ENCODE data around the gene MTHFD2.
"Not testable (repeated sequence)": the region's sequence is repeated elsewhere in the genome, so short reads cannot be mapped to it uniquely, and the experiment has no call there.

The MTHFD2 gene

GRCh38 chr2:74221091-74221490 lies 22.7 kb downstream of the MTHFD2 start:
- H3K4me1 ChIP-seq (ENCODE audit: control insufficient read depth, insufficient read depth, low read length) = no peaks in the 10 kb centered on the region
- H3K9ac ChIP-seq (ENCODE audit: low read depth, low read length) = no peak overlapping the region
- peaks cover 20% of the 10 kb centered on the region for H3K36me3 ChIP-seq (ENCODE audit: control insufficient read depth, insufficient read depth, low read length)
- H3K9me3 ChIP-seq (ENCODE audit: control insufficient read depth, insufficient read depth, low read length) = no peaks in the 10 kb centered on the region
- no peak overlapping the region for H3K4me3 ChIP-seq (ENCODE audit: low read depth, low read length)
- H3K27me3 ChIP-seq (ENCODE audit: control insufficient read depth, insufficient read depth, low read length) = no peaks in the 10 kb centered on the region

DNA sequence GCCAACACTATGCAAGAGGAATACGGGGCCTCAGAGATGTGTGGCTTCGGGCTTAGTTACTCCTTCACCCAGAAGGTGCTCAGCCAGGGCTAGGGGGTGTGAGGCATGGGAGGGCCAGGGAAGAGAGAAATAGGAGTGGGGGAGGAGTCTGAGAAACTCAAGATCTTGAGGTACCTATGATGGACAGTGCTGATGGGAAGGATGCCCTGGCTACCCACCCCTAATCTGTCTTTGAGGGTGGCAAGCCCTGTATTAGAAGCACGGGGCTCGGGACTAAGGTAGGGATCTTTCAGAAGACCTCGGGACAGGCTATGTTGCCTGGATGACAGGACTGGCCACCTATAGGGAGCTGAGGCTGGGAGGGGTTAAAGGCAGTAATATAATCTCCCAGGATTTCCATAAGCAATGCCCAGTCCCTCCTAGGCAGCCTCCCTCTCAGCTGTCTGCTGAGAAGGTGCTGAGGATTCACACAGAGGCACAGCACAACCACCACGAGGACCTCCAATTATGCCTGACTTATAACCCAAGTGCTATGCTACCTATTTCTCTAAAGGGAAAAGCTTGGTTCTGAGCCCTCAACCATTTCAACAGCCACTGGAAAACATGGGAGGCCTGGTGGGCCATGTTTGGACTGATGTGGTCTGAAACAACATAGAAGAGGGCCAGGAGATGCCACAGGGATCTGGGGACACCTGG lies 23.3 kb downstream of the MTHFD2 start:
- Histone ChIP-seq H3K9me3 (ENCODE audit: control insufficient read depth, insufficient read depth, low read length) (no peaks in the 10 kb centered on the region), H3K36me3 (ENCODE audit: control insufficient read depth, insufficient read depth, low read length) (peaks cover 17% of the 10 kb centered on the region), H3K27me3 (ENCODE audit: control insufficient read depth, insufficient read depth, low read length) (no peaks in the 10 kb centered on the region)

GRCh38 chr2:74222300-74222650 lies 23.9 kb downstream of the MTHFD2 start:
- no peaks in the 10 kb centered on the region for H3K9me3 ChIP-seq (ENCODE audit: control insufficient read depth, insufficient read depth, low read length)
- H3K4me1 ChIP-seq (ENCODE audit: control insufficient read depth, insufficient read depth, low read length) = no peaks in the 10 kb centered on the region
- no peaks in the 10 kb centered on the region for H3K27me3 ChIP-seq (ENCODE audit: control insufficient read depth, insufficient read depth, low read length)
- no peak overlapping the region for H3K9ac ChIP-seq (ENCODE audit: low read depth, low read length)
- H3K36me3 ChIP-seq (ENCODE audit: control insufficient read depth, insufficient read depth, low read length) = peaks cover 14% of the 10 kb centered on the region
- no peak overlapping the region for H3K4me3 ChIP-seq (ENCODE audit: low read depth, low read length)

More for the DNA sequence above, 23.3 kb downstream of the MTHFD2 start:
- H3K4me1 ChIP-seq (ENCODE audit: control insufficient read depth, insufficient read depth, low read length) = no peaks in the 10 kb centered on the region
- H3K4me3 ChIP-seq (ENCODE audit: low read depth, low read length) = no peak overlapping the region
- no peak overlapping the region for H3K9ac ChIP-seq (ENCODE audit: low read depth, low read length)

DNA sequence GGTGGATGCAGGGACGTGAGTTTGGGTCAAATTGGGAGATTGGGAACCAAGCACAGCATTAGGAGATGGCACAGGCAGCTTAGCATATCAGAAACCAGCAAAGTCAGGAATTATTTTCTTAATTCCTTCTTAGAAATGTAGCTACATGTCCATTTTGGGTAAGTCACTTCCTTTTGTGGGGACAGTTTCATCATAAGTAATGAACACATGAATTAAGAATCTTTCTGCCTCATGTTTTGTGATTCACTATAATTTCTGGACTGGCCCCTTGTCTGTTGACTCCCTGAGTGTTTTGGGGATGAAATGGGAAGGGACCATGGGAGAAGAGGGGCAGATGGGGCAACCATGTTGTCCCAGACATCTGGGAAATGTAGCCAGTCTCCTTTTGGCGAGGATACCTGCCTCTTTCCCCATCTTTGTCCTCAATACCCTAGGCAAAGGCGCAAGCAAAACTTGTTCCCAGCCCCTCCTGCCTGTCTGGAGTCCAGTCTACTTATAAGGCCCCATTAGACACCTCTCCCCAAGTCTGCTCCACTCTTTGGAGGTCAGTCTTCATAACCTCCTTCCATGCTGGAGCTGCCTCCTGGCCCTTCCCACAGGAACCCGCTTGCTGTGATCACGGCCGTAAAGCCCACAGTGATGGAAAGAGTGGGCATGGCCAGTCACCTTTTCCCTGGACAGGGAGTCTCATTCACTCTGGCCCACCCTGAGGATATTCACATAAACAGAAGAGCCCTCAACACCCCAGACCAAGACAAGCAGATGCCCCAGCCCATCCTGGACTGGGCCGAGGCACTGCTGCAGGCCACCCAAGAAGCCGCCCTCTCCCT lies 25.7 kb downstream of the MTHFD2 start:
- H3K27me3 ChIP-seq (ENCODE audit: control insufficient read depth, insufficient read depth, low read length) = no peaks in the 10 kb centered on the region
- H3K9ac ChIP-seq (ENCODE audit: low read depth, low read length) = no peak overlapping the region
- H3K9me3 ChIP-seq (ENCODE audit: control insufficient read depth, insufficient read depth, low read length) = no peaks in the 10 kb centered on the region
- H3K36me3 ChIP-seq (ENCODE audit: control insufficient read depth, insufficient read depth, low read length) = peaks cover 5% of the 10 kb centered on the region
- H3K4me1 ChIP-seq (ENCODE audit: control insufficient read depth, insufficient read depth, low read length) = no peaks in the 10 kb centered on the region
- H3K4me3 ChIP-seq (ENCODE audit: low read depth, low read length) = no peak overlapping the region

DNA sequence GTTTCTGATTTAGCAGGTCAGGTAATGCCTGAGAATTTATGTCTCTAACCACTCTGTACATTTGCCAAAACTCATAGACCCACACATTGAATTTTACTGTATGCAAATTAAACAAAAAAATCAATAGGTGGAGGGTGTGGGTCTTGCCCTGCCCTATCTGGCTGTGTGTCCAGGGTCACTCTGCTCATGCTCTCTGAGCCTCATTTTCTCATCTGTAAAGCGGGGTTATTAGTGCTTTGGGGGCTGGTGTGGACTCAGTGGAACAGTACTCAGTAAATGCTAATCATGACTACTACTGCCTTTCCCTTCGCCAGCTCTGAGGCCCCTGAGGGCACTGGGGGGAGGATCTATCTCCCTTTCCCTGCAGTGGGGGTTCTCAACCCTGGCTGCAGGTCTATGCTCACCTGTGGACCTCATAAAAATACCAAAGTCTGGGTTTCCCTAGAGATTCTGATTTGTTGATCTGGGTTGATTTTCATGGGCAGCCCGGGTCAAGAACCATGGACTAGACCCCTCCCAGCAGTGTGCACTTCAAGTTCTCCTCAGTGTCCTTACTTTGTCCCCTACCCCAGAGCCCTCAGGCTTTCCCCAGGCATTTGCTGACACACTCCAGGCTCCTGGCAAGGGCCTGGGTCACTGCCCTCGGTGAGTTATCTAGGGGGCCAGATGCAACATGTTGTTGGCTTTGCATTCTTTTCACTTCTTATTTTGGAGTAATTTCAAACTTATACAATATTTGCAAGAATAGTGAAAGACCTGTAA lies 27.5 kb downstream of the MTHFD2 start:
- no peaks in the 10 kb centered on the region for H3K4me1 ChIP-seq (ENCODE audit: control insufficient read depth, insufficient read depth, low read length)

DNA sequence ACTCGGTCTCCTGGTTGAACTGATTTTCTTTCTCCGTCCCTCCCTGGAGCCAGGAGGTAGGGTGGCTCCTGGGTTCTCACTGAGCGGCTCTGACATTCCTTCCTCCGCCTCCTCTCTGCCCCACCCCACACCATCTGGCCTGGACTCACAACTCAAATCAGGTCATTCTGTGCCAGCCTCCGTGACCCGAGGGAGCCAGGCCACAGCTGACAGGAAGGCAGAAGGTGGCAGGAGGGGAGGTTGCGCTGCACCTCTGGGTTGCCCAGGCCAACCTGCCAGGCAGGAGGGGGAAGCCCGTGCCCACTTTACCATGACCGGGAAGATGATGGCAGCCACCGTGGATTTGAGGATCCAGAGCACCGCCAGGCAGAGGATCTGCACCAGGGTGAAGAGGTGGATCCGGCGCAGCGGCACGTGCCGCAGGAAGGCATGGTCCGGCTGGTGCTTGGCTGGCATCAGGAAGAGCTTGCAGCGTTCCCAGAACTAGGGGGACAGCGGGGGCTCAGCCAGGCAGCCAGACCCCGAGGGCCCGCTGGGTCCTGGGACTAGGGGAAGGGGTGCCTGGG lies 28.3 kb downstream of the MTHFD2 start:
- H3K27me3 ChIP-seq (ENCODE audit: control insufficient read depth, insufficient read depth, low read length) = no peaks in the 10 kb centered on the region
- no peak overlapping the region for H3K4me3 ChIP-seq (ENCODE audit: low read depth, low read length)
- H3K36me3 ChIP-seq (ENCODE audit: control insufficient read depth, insufficient read depth, low read length) = no peaks in the 10 kb centered on the region
- H3K4me1 ChIP-seq (ENCODE audit: control insufficient read depth, insufficient read depth, low read length) = no peaks in the 10 kb centered on the region
- H3K9ac ChIP-seq (ENCODE audit: low read depth, low read length) = no peak overlapping the region
- H3K9me3 ChIP-seq (ENCODE audit: control insufficient read depth, insufficient read depth, low read length) = no peaks in the 10 kb centered on the region

More for the DNA sequence above, 27.5 kb downstream of the MTHFD2 start:
- H3K9me3 ChIP-seq (ENCODE audit: control insufficient read depth, insufficient read depth, low read length) = no peaks in the 10 kb centered on the region
- no peak overlapping the region for H3K4me3 ChIP-seq (ENCODE audit: low read depth, low read length)
- no peaks in the 10 kb centered on the region for H3K27me3 ChIP-seq (ENCODE audit: control insufficient read depth, insufficient read depth, low read length)
- no peak overlapping the region for H3K9ac ChIP-seq (ENCODE audit: low read depth, low read length)
- H3K36me3 ChIP-seq (ENCODE audit: control insufficient read depth, insufficient read depth, low read length) = no peaks in the 10 kb centered on the region

GRCh38 chr2:74227646-74228045 lies 29.2 kb downstream of the MTHFD2 start:
- Histone ChIP-seq H3K4me3 (ENCODE audit: low read depth, low read length) (no peak overlapping the region), H3K9ac (ENCODE audit: low read depth, low read length) (no peak overlapping the region), H3K9me3 (ENCODE audit: control insufficient read depth, insufficient read depth, low read length) (no peaks in the 10 kb centered on the region), H3K27me3 (ENCODE audit: control insufficient read depth, insufficient read depth, low read length) (no peaks in the 10 kb centered on the region), H3K36me3 (ENCODE audit: control insufficient read depth, insufficient read depth, low read length) (no peaks in the 10 kb centered on the region), H3K4me1 (ENCODE audit: control insufficient read depth, insufficient read depth, low read length) (no peaks in the 10 kb centered on the region)

GRCh38 chr2:74228772-74229171 lies 30.4 kb downstream of the MTHFD2 start:
- H3K9me3 ChIP-seq (ENCODE audit: control insufficient read depth, insufficient read depth, low read length) = no peaks in the 10 kb centered on the region
- no peaks in the 10 kb centered on the region for H3K36me3 ChIP-seq (ENCODE audit: control insufficient read depth, insufficient read depth, low read length)
- H3K4me1 ChIP-seq (ENCODE audit: control insufficient read depth, insufficient read depth, low read length) = no peaks in the 10 kb centered on the region
- no peaks in the 10 kb centered on the region for H3K27me3 ChIP-seq (ENCODE audit: control insufficient read depth, insufficient read depth, low read length)
- no peak overlapping the region for H3K4me3 ChIP-seq (ENCODE audit: low read depth, low read length)
- H3K9ac ChIP-seq (ENCODE audit: low read depth, low read length) = no peak overlapping the region

DNA sequence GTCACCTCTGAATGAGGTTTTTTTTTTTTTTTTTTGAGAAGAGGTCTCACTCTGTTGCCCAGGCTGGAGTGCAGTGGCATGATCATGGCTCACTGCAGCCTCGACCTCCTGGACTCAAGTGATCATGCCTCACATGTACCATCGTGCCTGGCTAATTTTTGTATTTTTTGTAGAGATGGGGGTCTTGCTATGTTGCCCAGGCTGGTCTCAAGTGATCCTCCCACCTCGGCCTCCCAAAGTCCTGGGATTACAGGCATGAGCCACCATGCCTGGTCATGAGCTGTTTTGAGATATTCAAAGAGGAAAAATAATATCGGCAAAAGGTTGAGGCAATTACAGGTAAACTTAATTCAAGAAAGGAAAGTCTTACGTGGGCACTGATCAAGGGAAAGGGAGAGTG lies 31.4 kb downstream of the MTHFD2 start:
- H3K4me3 ChIP-seq (ENCODE audit: low read depth, low read length); H3K9ac ChIP-seq (ENCODE audit: low read depth, low read length); H3K27me3 ChIP-seq (ENCODE audit: control insufficient read depth, insufficient read depth, low read length); H3K36me3 ChIP-seq (ENCODE audit: control insufficient read depth, insufficient read depth, low read length); H3K4me1 ChIP-seq (ENCODE audit: control insufficient read depth, insufficient read depth, low read length); H3K9me3 ChIP-seq (ENCODE audit: control insufficient read depth, insufficient read depth, low read length): not testable (repeated sequence)

GRCh38 chr2:74232426-74232825 lies 34.0 kb downstream of the MTHFD2 start:
- Histone ChIP-seq H3K9me3 (ENCODE audit: control insufficient read depth, insufficient read depth, low read length) (no peaks in the 10 kb centered on the region), H3K4me1 (ENCODE audit: control insufficient read depth, insufficient read depth, low read length) (no peaks in the 10 kb centered on the region), H3K27me3 (ENCODE audit: control insufficient read depth, insufficient read depth, low read length) (no peaks in the 10 kb centered on the region), H3K36me3 (ENCODE audit: control insufficient read depth, insufficient read depth, low read length) (no peaks in the 10 kb centered on the region), H3K9ac (ENCODE audit: low read depth, low read length) (no peak overlapping the region), H3K4me3 (ENCODE audit: low read depth, low read length) (no peak overlapping the region)

DNA sequence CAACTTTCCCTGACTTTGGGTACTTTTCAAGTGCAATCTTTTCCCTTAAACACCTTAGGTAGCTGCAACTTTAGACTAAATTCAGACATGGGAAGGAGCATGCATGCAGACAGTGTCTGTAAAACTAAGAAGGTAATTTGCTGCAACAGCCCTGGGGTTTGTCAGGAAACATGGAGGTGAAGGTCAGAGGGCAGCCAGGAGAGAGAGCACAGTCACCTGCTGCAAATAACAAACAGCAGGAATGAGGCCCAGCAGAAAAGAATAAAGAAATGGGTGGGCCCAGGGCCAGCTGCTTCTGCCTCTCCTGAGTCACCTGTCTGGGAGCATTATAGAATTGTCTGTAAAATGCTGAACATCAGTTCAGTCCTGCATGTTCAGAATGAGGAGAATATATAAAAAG lies 35.2 kb downstream of the MTHFD2 start:
- no peaks in the 10 kb centered on the region for H3K36me3 ChIP-seq (ENCODE audit: control insufficient read depth, insufficient read depth, low read length)
- no peaks in the 10 kb centered on the region for H3K4me1 ChIP-seq (ENCODE audit: control insufficient read depth, insufficient read depth, low read length)
- no peaks in the 10 kb centered on the region for H3K9me3 ChIP-seq (ENCODE audit: control insufficient read depth, insufficient read depth, low read length)
- H3K27me3 ChIP-seq (ENCODE audit: control insufficient read depth, insufficient read depth, low read length) = no peaks in the 10 kb centered on the region
- H3K9ac ChIP-seq (ENCODE audit: low read depth, low read length) = no peak overlapping the region
- H3K4me3 ChIP-seq (ENCODE audit: low read depth, low read length) = no peak overlapping the region

Data from iPS-15b (cell line).